HepG2 (cell line): ENCODE measurements around the gene MGAT5. TPM values are rescaled to one million over a fixed set of nuclear protein-coding genes. Genes with fewer than 3 reads are reported as not detected.

Source experiments
- ATAC-seq: fragments of 200-7000 bp; cut with Tn5 transposase; 3 replicates; pipeline ENCODE4 v1.9.1; 2020; ENCODE audit warnings: mild to moderate bottlenecking, moderate library complexity
- BruUV-seq: library from RNA; stranded (reverse); fragments of 400-500 nt; replicated peaks from 2 replicates; lab custom pipeline; 2021; lab: Mats Ljungman, UMichigan
- CTCF ChIA-PET: fragments of 300-600 bp; formaldehyde crosslinking; extraction: SDS; loops from one replicate; lab custom pipeline; 2021; ENCODE audit warnings: low total read pairs, inconsistent platforms, low intra/inter-chr PET ratio; lab: Yijun Ruan, JAX
- POLR2A ChIA-PET: fragments of 350-600 bp; sonication (Branson Sonifier 250); formaldehyde crosslinking; loops from one replicate; lab custom pipeline; 2020; ENCODE audit warnings: antibody characterized with exemption, inconsistent platforms; lab: Yijun Ruan, JAX
- DNase-seq: peaks from one replicate; pipeline ENCODE4 v3.0.0-alpha.2; 2015; ENCODE audit warnings: low spot score
- FAIRE-seq: peaks from 3 replicates; lab custom pipeline; 2011; peaks lifted over from hg19 to GRCh38; lab: Jason Lieb, UNC
- H2AFZ ChIP-seq: one replicate; pipeline ENCODE4 v1.6.1; 2011; ENCODE audit warnings: low read length, inconsistent platforms
- H3K27ac ChIP-seq: fragments of 300-600 bp; 3 replicates; pipeline ENCODE4 v1.8.0; 2011; ENCODE audit warnings: mixed run types, mild to moderate bottlenecking, mixed read lengths, low read length, inconsistent platforms; ENCODE audit not compliant: insufficient read depth; ENCODE audit errors: extremely low read length
- H3K27me3 ChIP-seq, 2 experiments: fragments of 200-600 bp in 1 of 2; 2 replicates in 1 of 2; 3 replicates in 1 of 2; pipeline versions ENCODE4 v1.6.0 to v1.8.0; 2011; ENCODE audit warnings: low read length in 2 of 2, mild to moderate bottlenecking in 2 of 2, moderate library complexity in 2 of 2, inconsistent platforms in 1 of 2; ENCODE audit not compliant: insufficient read depth in 2 of 2, control insufficient read depth in 1 of 2
- H3K36me3 ChIP-seq, 2 experiments: fragments of 200-600 bp in 1 of 2; replicated peaks in 1 of 2; 2 replicates in 1 of 2; 3 replicates in 1 of 2; pipeline versions ENCODE4 v1.5.1 to v1.8.0; 2011; ENCODE audit warnings: low read length in 2 of 2, inconsistent platforms in 1 of 2; ENCODE audit not compliant: insufficient read depth in 2 of 2, control insufficient read depth in 1 of 2
- H3K4me1 ChIP-seq: 2 replicates; pipeline ENCODE4 v1.5.1; 2012; ENCODE audit warnings: low read length, inconsistent platforms; ENCODE audit not compliant: insufficient read depth
- H3K4me2 ChIP-seq: 2 replicates; pipeline ENCODE4 v1.6.0; 2011; ENCODE audit warnings: low read depth, low read length, inconsistent platforms
- H3K4me3 ChIP-seq, 3 experiments: fragments of 200-600 bp in 1 of 3; sonication (generic), shearing (Covaris generic) in 1 of 3; replicated peaks in 1 of 3; 2 replicates each; pipeline ENCODE4 v1.5.1; 2011 to 2016; ENCODE audit warnings: low read length in 3 of 3, inconsistent platforms in 2 of 3, low read depth in 2 of 3, mild to moderate bottlenecking in 2 of 3, control low read depth in 1 of 3, mixed read lengths in 1 of 3; ENCODE audit not compliant: insufficient read depth in 1 of 3
- H3K79me2 ChIP-seq: one replicate; pipeline ENCODE4 v1.6.1; 2011; ENCODE audit warnings: low read length, inconsistent platforms; ENCODE audit not compliant: insufficient read depth
- H3K9ac ChIP-seq: 2 replicates; pipeline ENCODE4 v1.6.0; 2011; ENCODE audit warnings: mild to moderate bottlenecking, low read depth, low read length, inconsistent platforms; ENCODE audit not compliant: insufficient read depth
- H3K9me3 ChIP-seq: 2 replicates; pipeline ENCODE4 v1.5.1; 2012; ENCODE audit warnings: mild to moderate bottlenecking, low read length
- H4K20me1 ChIP-seq: 2 replicates; pipeline ENCODE4 v1.6.0; 2011; ENCODE audit warnings: inconsistent platforms, mild to moderate bottlenecking, low read length, moderate library complexity; ENCODE audit not compliant: insufficient read depth
- AFF4 ChIP-seq: sonication (generic); formaldehyde crosslinking; IDR thresholded peaks from 2 replicates; pipeline ENCODE4 v1.4.0; 2020; ENCODE audit warnings: missing genetic modification reagents
- DR1 ChIP-seq: sonication (generic); formaldehyde crosslinking; IDR thresholded peaks from 2 replicates; pipeline ENCODE4 v1.8.0; 2021; ENCODE audit warnings: mild to moderate bottlenecking, missing genetic modification reagents, inconsistent platforms
- E2F5 ChIP-seq: sonication (generic); formaldehyde crosslinking; conservative IDR thresholded peaks from 2 replicates; pipeline ENCODE4 v1.4.0; 2020; ENCODE audit warnings: missing genetic modification reagents
- EEA1 ChIP-seq: sonication (generic); formaldehyde crosslinking; IDR thresholded peaks from 2 replicates; pipeline ENCODE4 v1.5.1; 2020; ENCODE audit warnings: mild to moderate bottlenecking, missing genetic modification reagents, borderline replicate concordance
- HBP1 ChIP-seq: IDR thresholded peaks from 2 replicates; pipeline ENCODE4 v1.6.1; 2016; ENCODE audit warnings: low read depth, control low read depth
- KDM4B ChIP-seq: sonication (generic); formaldehyde crosslinking; IDR thresholded peaks from 2 replicates; pipeline ENCODE4 v1.4.0; 2020; ENCODE audit warnings: missing genetic modification reagents
- MAFF ChIP-seq: IDR thresholded peaks from 2 replicates; pipeline ENCODE4 v1.6.1; 2011; ENCODE audit warnings: low read depth, low read length, improper control_type of control experiment
- REPIN1 ChIP-seq: sonication (generic); formaldehyde crosslinking; IDR thresholded peaks from 2 replicates; pipeline ENCODE4 v1.8.0; 2022; ENCODE audit warnings: missing genetic modification reagents, low read depth, mild to moderate bottlenecking, borderline replicate concordance
- SKI ChIP-seq: fragments of 450-650 bp; IDR thresholded peaks from one replicate; pipeline ENCODE4 v1.6.1; 2018; ENCODE audit warnings: mild to moderate bottlenecking; ENCODE audit not compliant: partially characterized antibody
- SMARCE1 ChIP-seq: fragments of 450-650 bp; IDR thresholded peaks from 2 replicates; pipeline ENCODE4 v1.6.1; 2017; ENCODE audit warnings: borderline replicate concordance
- SMC3 ChIP-seq: IDR thresholded peaks from 2 replicates; pipeline ENCODE4 v1.6.1; 2011; ENCODE audit warnings: low read length, improper control_type of control experiment
- SSRP1 ChIP-seq: IDR thresholded peaks from 2 replicates; pipeline ENCODE4 v1.6.1; 2016; ENCODE audit warnings: control low read depth
- STAG1 ChIP-seq: sonication (generic); formaldehyde crosslinking; IDR thresholded peaks from 2 replicates; pipeline ENCODE4 v1.4.0; 2020; ENCODE audit warnings: missing genetic modification reagents
- TOE1 ChIP-seq: sonication (generic); formaldehyde crosslinking; IDR thresholded peaks from 2 replicates; pipeline ENCODE4 v1.4.0; 2020; ENCODE audit warnings: mild to moderate bottlenecking, missing genetic modification reagents
- YEATS2 ChIP-seq: sonication (generic); formaldehyde crosslinking; IDR thresholded peaks from 2 replicates; pipeline ENCODE4 v1.4.0; 2020; ENCODE audit warnings: missing genetic modification reagents, borderline replicate concordance
- ZNF660 ChIP-seq: sonication (generic); formaldehyde crosslinking; IDR thresholded peaks from 2 replicates; pipeline ENCODE4 v1.5.1; 2020; ENCODE audit warnings: mild to moderate bottlenecking, low read depth, missing genetic modification reagents, borderline replicate concordance
- ZNF777 ChIP-seq: sonication (generic); formaldehyde crosslinking; IDR thresholded peaks from 2 replicates; pipeline ENCODE4 v1.4.0; 2020; ENCODE audit warnings: missing genetic modification reagents
- ZSCAN20 ChIP-seq: sonication (generic); formaldehyde crosslinking; IDR thresholded peaks from 2 replicates; pipeline ENCODE4 v1.4.0; 2020; ENCODE audit warnings: missing genetic modification reagents, mild to moderate bottlenecking, borderline replicate concordance
- ZSCAN29 ChIP-seq: sonication (generic); formaldehyde crosslinking; conservative IDR thresholded peaks from 2 replicates; pipeline ENCODE4 v1.4.0; 2020; ENCODE audit warnings: mild to moderate bottlenecking, missing genetic modification reagents
- WGBS: methylation state at CpG from one replicate; pipeline ENCODE4 v1.1.6; 2017; ENCODE audit warnings: low lambda C conversion rate; 5-methylcytosine and 5-hydroxymethylcytosine counted together
- in situ Hi-C: cut with HindIII; loops from 2 replicates; pipeline ENCODE4 v1.10.0; 2017; ENCODE audit warnings: low pct_unique_long_range_greater_than_20kb; ENCODE audit not compliant: extremely low pct_ligation_motif_present
- intact Hi-C: fragments of 100-400 bp; cut with micrococcal nuclease; formaldehyde crosslinking; loops from one replicate; pipeline ENCODE4 v1.10.0; 2022; ENCODE audit not compliant: unreplicated experiment
- polyA plus RNA-seq, 8 experiments: library from polyadenylated mRNA; depleted of rRNA in 3 of 8; stranded (reverse) in 7 of 8; unstranded in 1 of 8; fragments of >200 nt; fragmentation: Illumina TruSeq in 4 of 8; extraction: Trizol in 4 of 8; gene quantifications; 2 replicates each; pipeline versions ENCODE4 v1.2.1 to v1.2.3, GENCODE V29; 2011 to 2016; ENCODE audit warnings: low read depth in 4 of 8, missing spikeins in 1 of 8, mixed read lengths in 1 of 8; ENCODE audit not compliant: insufficient read depth in 1 of 8
- total RNA-seq, 5 experiments: library from RNA; depleted of rRNA; stranded (reverse); fragments of >200 nt; fragmentation: Illumina TruSeq; extraction: Trizol; gene quantifications; 2 replicates each; pipeline ENCODE4 v1.2.3, GENCODE V29; 2016; ENCODE audit warnings: low read depth in 1 of 5

Gene MGAT5
- total and polyA plus RNA-seq, 2 of the 13 experiments (the other 11 are each of a cell fraction or from before 2014, with no cell fraction given) = 33.1 to 60.2 TPM

GRCh38 chr2:134362152-134362668 is 108.3 kb downstream of the MGAT5 start:
- H3K27ac ChIP-seq = no peak overlapping the region
- no peak for FAIRE-seq
- H3K36me3 ChIP-seq = peaks cover 19 to 46% of the 10 kb centered on the region in 2 experiments; a peak in 4 of 5 replicates
- TF ChIP-seq SMC3 (no peak), E2F5 (CRISPR knock-in tag) (no peak), TOE1 (no peak), REPIN1 (CRISPR knock-in tag) (no peak), SMARCE1 (no peak), SKI (no peak), SSRP1 (CRISPR knock-in tag) (no peak), YEATS2 (CRISPR knock-in tag) (no peak), ZNF777 (CRISPR knock-in tag) (no peak), ZSCAN29 (CRISPR knock-in tag) (no peak), HBP1 (CRISPR knock-in tag) (no peak), ZNF660 (no peak), DR1 (CRISPR knock-in tag) (no peak), EEA1 (no peak), STAG1 (no peak), MAFF (no peak), ZSCAN20 (CRISPR knock-in tag) (no peak), AFF4 (CRISPR knock-in tag) (no peak), KDM4B (CRISPR knock-in tag) (no peak)
- TF ChIP-seq, all 625 proteins: peak for 0
- CTCF ChIA-PET = no interaction called here
- Histone ChIP-seq H3K27me3 (no peaks in the 10 kb centered on the region), H2AFZ (no peak overlapping the region), H4K20me1 (no peaks in the 10 kb centered on the region), H3K4me1 (peaks cover 35% of the 10 kb centered on the region), H3K4me2 (no peak overlapping the region), H3K4me3 (no peak overlapping the region), H3K9me3 (no peaks in the 10 kb centered on the region), H3K79me2 (no peaks in the 10 kb centered on the region), H3K9ac (no peak overlapping the region)
- WGBS = 100% methylated on average over 1 of the region's 1 CpG
- in situ Hi-C loops (no loop called here), intact Hi-C loops (no loop called here)
- DNase-seq (no peak), ATAC-seq (no peak)
- no TSS peak for BruUV-seq
- POLR2A ChIA-PET = no interaction called here
